Measurements from ENCODE around the gene IMPDH1. TPM values are rescaled to one million over a fixed set of nuclear protein-coding genes. Genes with fewer than 3 reads are reported as not detected.
A peak's percentile ranks its signal among the peaks of the same experiment; 100 is the strongest.

IMPDH1 gene
- total and polyA plus RNA-seq, 2 donors (not counting 3 experiments of a cell fraction or from before 2014, with no cell fraction given): 78.8 to 97.9 TPM

- POLR2A ChIA-PET: no interaction called here
- TF ChIP-seq POLR2AphosphoS5 (IDR thresholded peaks at IDR 0.05; ENCODE audit: insufficient read depth, low read depth, low read length): no peak
- H3K79me2 ChIP-seq (ENCODE audit: control insufficient read depth, insufficient read depth, low read length): peaks cover 25% of the 10 kb centered on the region
- H3K4me3 ChIP-seq (replicated peaks in 1 of 3; ENCODE audit: insufficient read depth in 1 of 3, low read depth in 1 of 3, low read length in 3 of 3): peak overlapping the region in 1 of 3 experiments; percentile 41
- no peaks in the 10 kb centered on the region for H3K9me1 ChIP-seq (replicated peaks; ENCODE audit: control insufficient read depth, extremely low read depth, insufficient read depth, low read length)
- intact Hi-C loops (cut with micrococcal nuclease) (no loop called here), dilution Hi-C loops (cut with MboI; ENCODE audit: extremely low pct_ligation_motif_present, low sequenced_read_pairs) (no loop called here)
- FAIRE-seq (peak; percentile 33), DNase-seq (ENCODE audit: low read depth, low spot score) (no peak)
- peaks cover 18% of the 10 kb centered on the region for H3K4me1 ChIP-seq (ENCODE audit: control insufficient read depth, extremely low read depth, insufficient read depth, low read length)
- H3K36me3 ChIP-seq (ENCODE audit: control insufficient read depth in 2 of 2, extremely low read depth in 1 of 2, insufficient read depth in 2 of 2, low read length in 2 of 2): peaks cover 3 to 18% of the 10 kb centered on the region in 2 experiments
- H3K27ac ChIP-seq (ENCODE audit: insufficient read depth, low read depth, low read length): no peak overlapping the region
- no peaks in the 10 kb centered on the region for H4K20me1 ChIP-seq (replicated peaks; ENCODE audit: control insufficient read depth, extremely low read depth, insufficient read depth, low read length)
- no peak overlapping the region for H2AFZ ChIP-seq (ENCODE audit: low read depth, low read length)
- H3K4me2 ChIP-seq (ENCODE audit: insufficient read depth, low read length): peak overlapping the region; percentile 57
- H3K27me3 ChIP-seq (ENCODE audit: control insufficient read depth in 2 of 2, insufficient read depth in 2 of 2, low read length in 2 of 2): no peaks in the 10 kb centered on the region
- H3K9me3 ChIP-seq (replicated peaks; ENCODE audit: control insufficient read depth, insufficient read depth, low read length): no peaks in the 10 kb centered on the region
- BruUV-seq (replicated peaks): no TSS peak
- peak overlapping the region; percentile 0 for H3K9ac ChIP-seq (replicated peaks; ENCODE audit: extremely low read depth, insufficient read depth, low read length)
- CTCF ChIA-PET: interaction anchor here (0.7 to 17.5 kb wide), 4 partner anchors 11 to 55 kb away, joined by 3 to 209 read pairs (median 7); no protein-coding TSS in a partner anchor
Measured at GRCh38 chr7:128404143-128404681, 5.6 kb downstream of the IMPDH1 start.

DNA sequence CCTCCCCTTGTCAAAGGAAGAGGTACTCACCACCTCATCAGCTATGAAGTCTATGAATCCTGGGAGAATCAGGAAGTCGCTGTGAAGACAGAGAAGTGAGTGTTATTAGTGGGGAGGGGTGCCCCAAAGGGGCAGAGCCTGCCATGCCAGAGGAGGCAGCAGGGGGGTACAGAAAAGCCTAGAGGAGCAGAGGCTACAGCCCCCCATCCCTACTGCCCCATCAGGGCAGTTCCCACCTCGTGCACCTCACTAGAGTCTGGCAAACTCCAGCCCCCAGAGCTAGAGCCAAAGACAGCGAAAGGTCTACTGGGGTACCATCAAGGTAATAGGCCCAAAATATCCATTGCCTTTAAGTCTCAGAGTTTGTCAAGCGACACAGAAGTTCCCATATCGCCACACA lies 6.1 kb downstream of the IMPDH1 start:
- Histone ChIP-seq H3K79me2 (ENCODE audit: control insufficient read depth, insufficient read depth, low read length) (peaks cover 25% of the 10 kb centered on the region), H3K4me1 (ENCODE audit: control insufficient read depth, extremely low read depth, insufficient read depth, low read length) (peaks cover 15% of the 10 kb centered on the region), H3K4me3 (replicated peaks in 1 of 3; ENCODE audit: insufficient read depth in 1 of 3, low read depth in 1 of 3, low read length in 3 of 3) (no peak overlapping the region), H4K20me1 (replicated peaks; ENCODE audit: control insufficient read depth, extremely low read depth, insufficient read depth, low read length) (no peaks in the 10 kb centered on the region), H3K9ac (replicated peaks; ENCODE audit: extremely low read depth, insufficient read depth, low read length) (peak overlapping the region; percentile 0), H2AFZ (ENCODE audit: low read depth, low read length) (no peak overlapping the region), H3K4me2 (ENCODE audit: insufficient read depth, low read length) (peak overlapping the region; percentile 57), H3K27me3 (ENCODE audit: control insufficient read depth in 2 of 2, insufficient read depth in 2 of 2, low read length in 2 of 2) (no peaks in the 10 kb centered on the region), H3K36me3 (ENCODE audit: control insufficient read depth in 2 of 2, extremely low read depth in 1 of 2, insufficient read depth in 2 of 2, low read length in 2 of 2) (peaks cover 3 to 18% of the 10 kb centered on the region in 2 experiments), H3K9me1 (replicated peaks; ENCODE audit: control insufficient read depth, extremely low read depth, insufficient read depth, low read length) (no peaks in the 10 kb centered on the region), H3K9me3 (replicated peaks; ENCODE audit: control insufficient read depth, insufficient read depth, low read length) (no peaks in the 10 kb centered on the region), H3K27ac (ENCODE audit: insufficient read depth, low read depth, low read length) (no peak overlapping the region)
- dilution Hi-C loops (cut with MboI; ENCODE audit: extremely low pct_ligation_motif_present, low sequenced_read_pairs) (no loop called here), intact Hi-C loops (cut with micrococcal nuclease) (no loop called here)
- no peak for FAIRE-seq
- no peak for DNase-seq (ENCODE audit: low read depth, low spot score)
- CTCF ChIA-PET: interaction anchor here (0.8 to 17.5 kb wide), 4 partner anchors 16 to 56 kb away, joined by 3 to 209 read pairs (median 7); no protein-coding TSS in a partner anchor
- TF ChIP-seq POLR2A (IDR thresholded peaks at IDR 0.05; ENCODE audit: low read depth, low read length) (no peak), FOS (IDR thresholded peaks at IDR 0.05; ENCODE audit: borderline replicate concordance, insufficient read depth, low read length) (no peak)
- POLR2A ChIA-PET: no interaction called here
- BruUV-seq (replicated peaks): no TSS peak
